ENCODE measurements around the gene DDX42.

- TF ChIP-seq ZFX (IDR thresholded peaks at IDR 0.05) (no peak), SRF (IDR thresholded peaks at IDR 0.05; ENCODE audit: low read depth) (no peak), POLR2A (IDR thresholded peaks at IDR 0.05; ENCODE audit: borderline replicate concordance, extremely low read depth, insufficient read depth, insufficient read length) (no peak), CTCF (IDR thresholded peaks at IDR 0.05 in 2 of 3, conservative IDR thresholded peaks at IDR 0.05 in 1 of 3; ENCODE audit: borderline replicate concordance in 1 of 3, insufficient read depth in 1 of 3, low read depth in 2 of 3, low read length in 2 of 3) (no peak), SP1 (IDR thresholded peaks at IDR 0.05; ENCODE audit: low read depth) (no peak), SIN3A (IDR thresholded peaks at IDR 0.05; ENCODE audit: low read depth) (no peak), POLR2AphosphoS5 (IDR thresholded peaks at IDR 0.05; ENCODE audit: low read depth, low read length) (no peak), MAX (IDR thresholded peaks at IDR 0.05) (no peak), JUND (IDR thresholded peaks at IDR 0.05) (no peak), EZH2phosphoT487 (IDR thresholded peaks at IDR 0.05; ENCODE audit: borderline replicate concordance) (no peak), EZH2 (IDR thresholded peaks at IDR 0.05) (no peak)
These were observed 48.6 kb downstream of the DDX42 start for GRCh38 chr17:63822537-63822936.
